Fibroblast of lung (primary cell): ENCODE measurements around the gene CSPG4. TPM values are rescaled to one million over a fixed set of nuclear protein-coding genes. Genes with fewer than 3 reads are reported as not detected.
A peak's percentile ranks its signal among the peaks of the same experiment; 100 is the strongest.

Experiments
- DNase-seq, 2 donors: peaks; one replicate each; pipeline versions ENCODE4 v3.0.0 to v3.0.0-alpha.2; 2010; ENCODE audit warnings: low read depth in 2 of 2
- H2AFZ ChIP-seq: 2 replicates; pipeline ENCODE4 v1.5.1; 2012; ENCODE audit warnings: low read length, control low read depth, inconsistent platforms
- H3K27ac ChIP-seq: 2 replicates; pipeline ENCODE4 v1.5.1; 2011; ENCODE audit warnings: low read length, control low read depth; ENCODE audit not compliant: insufficient read depth
- H3K27me3 ChIP-seq: 2 replicates; pipeline ENCODE4 v1.5.1; 2011; ENCODE audit warnings: mild to moderate bottlenecking, low read length; ENCODE audit not compliant: control insufficient read depth, insufficient read depth
- H3K36me3 ChIP-seq: 2 replicates; pipeline ENCODE4 v1.5.1; 2011; ENCODE audit warnings: low read length; ENCODE audit not compliant: control insufficient read depth, insufficient read depth
- H3K4me1 ChIP-seq: 2 replicates; pipeline ENCODE4 v1.5.1; 2011; ENCODE audit warnings: low read length; ENCODE audit not compliant: control insufficient read depth, insufficient read depth; ENCODE audit errors: extremely low read depth
- H3K4me2 ChIP-seq: 2 replicates; pipeline ENCODE4 v1.5.1; 2011; ENCODE audit warnings: low read length, control low read depth; ENCODE audit not compliant: insufficient read depth; ENCODE audit errors: extremely low read depth
- H3K4me3 ChIP-seq, 4 experiments: fragments of 200-600 bp in 1 of 4; sonication (generic) in 1 of 4; replicated peaks in 1 of 4; 2 replicates each; pipeline ENCODE4 v1.5.1; 2011 to 2016; ENCODE audit warnings: low read length in 4 of 4, low read depth in 3 of 4, mild to moderate bottlenecking in 3 of 4, control low read depth in 2 of 4, inconsistent platforms in 1 of 4, mixed read lengths in 1 of 4; ENCODE audit not compliant: insufficient read depth in 1 of 4; ENCODE audit errors: control extremely low read depth in 1 of 4
- H3K79me2 ChIP-seq: 2 replicates; pipeline ENCODE4 v1.5.1; 2012; ENCODE audit warnings: mild to moderate bottlenecking, low read length, inconsistent platforms; ENCODE audit not compliant: control insufficient read depth, insufficient read depth
- H3K9ac ChIP-seq: 2 replicates; pipeline ENCODE4 v1.5.1; 2011; ENCODE audit warnings: mild to moderate bottlenecking, low read length, control low read depth; ENCODE audit not compliant: insufficient read depth
- H3K9me3 ChIP-seq: 2 replicates; pipeline ENCODE4 v1.5.1; 2012; ENCODE audit warnings: low read depth, low read length; ENCODE audit not compliant: control insufficient read depth, insufficient read depth
- H4K20me1 ChIP-seq: 2 replicates; pipeline ENCODE4 v1.5.1; 2011; ENCODE audit warnings: low read length; ENCODE audit not compliant: control insufficient read depth, insufficient read depth; ENCODE audit errors: extremely low read depth
- EZH2 ChIP-seq: IDR thresholded peaks from 2 replicates; pipeline ENCODE4 v1.5.1; 2012; ENCODE audit warnings: low read length, control low read depth, mild to moderate bottlenecking; ENCODE audit errors: missing control alignments
- polyA plus RNA-seq, 2 donors: library from polyadenylated mRNA; depleted of rRNA in 1 of 2; stranded (reverse) in 1 of 2; unstranded in 1 of 2; fragments of >200 nt; gene quantifications; 2 replicates each; pipeline ENCODE4 v1.2.1, GENCODE V29; 2011 to 2012; ENCODE audit warnings: missing spikeins in 1 of 2
- total RNA-seq: library from RNA; depleted of rRNA; stranded (reverse); fragments of >200 nt; gene quantifications from 2 replicates; pipeline ENCODE4 v1.2.1, GENCODE V29; 2014
- TF ChIP-seq, protein P1 (sequence below), 2 donors: IDR thresholded peaks in 1 of 2; conservative IDR thresholded peaks in 1 of 2; 1 replicate in 1 of 2; 2 replicates in 1 of 2; pipeline ENCODE4 v1.5.1; 2011 to 2012; ENCODE audit warnings: low read length in 2 of 2, control low read depth in 1 of 2, inconsistent platforms in 1 of 2, low read depth in 1 of 2, mild to moderate bottlenecking in 1 of 2

The CSPG4 gene
- total and polyA plus RNA-seq, 2 donors (not counting 1 experiment from before 2014, with no cell fraction given): 23.1 to 109 TPM

DNA sequence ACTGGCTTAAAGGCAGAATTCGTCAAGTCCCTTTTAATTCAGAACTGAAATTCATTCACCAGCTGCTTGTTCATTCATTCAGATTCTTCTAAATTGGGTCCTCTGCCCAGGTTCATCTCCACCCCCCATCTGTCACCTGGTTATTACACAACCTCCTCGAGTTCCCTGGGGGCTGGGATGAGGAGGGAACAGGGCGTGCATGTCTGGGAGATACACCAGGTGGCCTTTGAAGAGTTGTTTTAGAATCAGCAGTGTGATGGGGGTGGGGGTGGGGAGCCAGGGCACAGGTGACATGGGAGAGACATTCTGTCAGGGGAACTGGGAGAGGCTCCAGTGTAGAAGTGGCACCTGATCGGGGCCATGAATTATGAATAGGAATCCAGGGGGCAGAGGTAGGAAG, 56.7 kb downstream of the CSPG4 start:
- no peak for DNase-seq
- Histone ChIP-seq H3K79me2 (peaks cover 72% of the 10 kb centered on the region), H3K4me1 (peaks cover 35% of the 10 kb centered on the region), H3K4me3 (no peak overlapping the region), H3K4me2 (no peak overlapping the region), H4K20me1 (no peaks in the 10 kb centered on the region), H3K27ac (no peak overlapping the region), H3K9ac (no peak overlapping the region), H3K9me3 (no peaks in the 10 kb centered on the region), H2AFZ (no peak overlapping the region), H3K36me3 (peaks cover 23% of the 10 kb centered on the region), H3K27me3 (no peaks in the 10 kb centered on the region)
- TF ChIP-seq EZH2: no peak
- TF ChIP-seq, protein P1, sequence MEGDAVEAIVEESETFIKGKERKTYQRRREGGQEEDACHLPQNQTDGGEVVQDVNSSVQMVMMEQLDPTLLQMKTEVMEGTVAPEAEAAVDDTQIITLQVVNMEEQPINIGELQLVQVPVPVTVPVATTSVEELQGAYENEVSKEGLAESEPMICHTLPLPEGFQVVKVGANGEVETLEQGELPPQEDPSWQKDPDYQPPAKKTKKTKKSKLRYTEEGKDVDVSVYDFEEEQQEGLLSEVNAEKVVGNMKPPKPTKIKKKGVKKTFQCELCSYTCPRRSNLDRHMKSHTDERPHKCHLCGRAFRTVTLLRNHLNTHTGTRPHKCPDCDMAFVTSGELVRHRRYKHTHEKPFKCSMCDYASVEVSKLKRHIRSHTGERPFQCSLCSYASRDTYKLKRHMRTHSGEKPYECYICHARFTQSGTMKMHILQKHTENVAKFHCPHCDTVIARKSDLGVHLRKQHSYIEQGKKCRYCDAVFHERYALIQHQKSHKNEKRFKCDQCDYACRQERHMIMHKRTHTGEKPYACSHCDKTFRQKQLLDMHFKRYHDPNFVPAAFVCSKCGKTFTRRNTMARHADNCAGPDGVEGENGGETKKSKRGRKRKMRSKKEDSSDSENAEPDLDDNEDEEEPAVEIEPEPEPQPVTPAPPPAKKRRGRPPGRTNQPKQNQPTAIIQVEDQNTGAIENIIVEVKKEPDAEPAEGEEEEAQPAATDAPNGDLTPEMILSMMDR (conservative IDR thresholded peaks at IDR 0.05 in 1 of 2, IDR thresholded peaks at IDR 0.05 in 1 of 2; ENCODE audit: low read depth in 1 of 2, low read length in 2 of 2): no peak

DNA sequence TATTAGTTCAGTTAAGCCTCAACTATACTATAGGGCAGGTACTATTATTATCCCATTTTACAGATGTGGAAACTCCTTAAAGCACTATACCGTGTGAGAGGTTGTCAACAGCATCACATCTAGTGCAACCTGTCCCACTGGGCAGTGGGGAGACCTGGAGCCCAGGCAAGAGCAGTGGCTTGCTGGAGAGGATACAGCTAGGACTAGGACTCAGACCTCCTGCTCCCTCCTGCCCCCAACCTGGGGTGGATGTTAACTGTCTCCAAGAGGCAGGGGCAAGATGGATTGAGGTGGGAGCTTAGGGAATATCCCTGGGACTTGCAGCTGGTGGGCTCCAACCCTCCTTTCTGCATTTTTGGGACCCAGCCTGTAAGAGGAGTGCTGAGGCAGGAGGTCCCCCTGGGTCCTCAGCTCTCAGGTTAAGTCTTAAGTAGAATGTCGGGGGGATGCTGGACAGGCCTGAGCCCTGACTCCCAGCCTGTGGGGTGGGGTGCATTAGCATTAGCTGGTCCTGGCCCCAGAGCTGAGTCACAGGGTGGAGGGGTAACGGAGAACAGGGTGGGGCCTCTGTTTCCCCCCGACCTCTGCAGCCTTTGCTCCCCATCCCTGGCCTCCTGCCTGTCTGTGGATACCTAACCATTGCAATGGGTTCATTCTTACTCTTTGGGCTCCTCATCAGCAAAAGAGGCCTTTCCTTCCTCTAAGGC, 58.3 kb downstream of the CSPG4 start:
- H3K36me3 ChIP-seq: peaks cover 24% of the 10 kb centered on the region
- no peaks in the 10 kb centered on the region for H4K20me1 ChIP-seq
- DNase-seq: no peak
- peaks cover 35% of the 10 kb centered on the region for H3K4me1 ChIP-seq
- H3K79me2 ChIP-seq: peaks cover 86% of the 10 kb centered on the region
- no peak overlapping the region for H3K4me3 ChIP-seq
- no peak for TF ChIP-seq EZH2
- TF ChIP-seq, protein P1 (conservative IDR thresholded peaks at IDR 0.05 in 1 of 2, IDR thresholded peaks at IDR 0.05 in 1 of 2; ENCODE audit: low read depth in 1 of 2, low read length in 2 of 2): no peak
- H3K27ac ChIP-seq: no peak overlapping the region
- no peak overlapping the region for H2AFZ ChIP-seq
- no peaks in the 10 kb centered on the region for H3K9me3 ChIP-seq
- no peak overlapping the region for H3K4me2 ChIP-seq
- no peak overlapping the region for H3K9ac ChIP-seq
- no peaks in the 10 kb centered on the region for H3K27me3 ChIP-seq

DNA sequence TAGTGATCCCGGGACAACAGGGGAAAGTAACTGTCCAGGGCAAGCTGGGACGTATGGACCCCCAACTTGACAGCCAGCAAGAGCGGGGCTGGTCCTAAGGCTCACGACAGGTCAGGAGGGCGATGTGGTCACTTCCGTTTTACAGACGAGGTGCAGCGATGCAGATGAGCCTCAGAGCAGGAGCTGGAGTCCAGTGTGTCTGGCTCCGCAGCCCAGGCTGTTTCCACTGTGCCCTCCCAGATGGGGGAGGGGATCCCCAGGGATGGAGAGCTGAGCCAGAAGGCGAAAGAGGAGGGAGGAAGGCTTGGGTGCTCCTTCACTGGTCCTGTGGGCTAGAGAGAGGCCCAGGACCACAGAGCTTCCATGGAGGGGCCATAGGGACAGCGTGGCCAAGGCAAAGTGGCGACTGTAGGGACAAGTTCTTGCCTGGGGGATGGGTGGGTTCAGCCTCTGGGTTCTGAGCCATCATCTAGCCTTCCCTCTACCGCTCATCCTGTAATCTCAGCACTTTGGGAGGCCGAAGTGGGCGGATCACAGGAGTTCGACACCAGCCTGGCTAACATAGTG, 59.2 kb downstream of the CSPG4 start:
- Histone ChIP-seq H4K20me1 (no peaks in the 10 kb centered on the region), H3K79me2 (peaks cover 92% of the 10 kb centered on the region), H3K27me3 (no peaks in the 10 kb centered on the region), H3K9me3 (no peaks in the 10 kb centered on the region), H3K27ac (peak overlapping the region; percentile 45), H3K4me3 (peak overlapping the region in 1 of 4 experiments; percentile 90), H2AFZ (no peak overlapping the region), H3K9ac (no peak overlapping the region), H3K4me1 (peaks cover 35% of the 10 kb centered on the region), H3K4me2 (peak overlapping the region; percentile 57), H3K36me3 (peaks cover 23% of the 10 kb centered on the region)
- no peak for DNase-seq
- TF ChIP-seq EZH2: no peak
- TF ChIP-seq, protein P1 (conservative IDR thresholded peaks at IDR 0.05 in 1 of 2, IDR thresholded peaks at IDR 0.05 in 1 of 2; ENCODE audit: low read depth in 1 of 2, low read length in 2 of 2): no peak
